SKM-1 treated with dmso at 0.1 percent for 144 hours (cell line): ENCODE data around the gene CERKL.
"Not testable (repeated sequence)": the region's sequence is repeated elsewhere in the genome, so short reads cannot be mapped to it uniquely, and the experiment has no call there.

Experiments
- DNase-seq: peaks from one replicate; lab custom pipeline; 2025; ENCODE audit not compliant: unreplicated experiment; lab: John Stamatoyannopoulos, UW

Gene CERKL

DNA sequence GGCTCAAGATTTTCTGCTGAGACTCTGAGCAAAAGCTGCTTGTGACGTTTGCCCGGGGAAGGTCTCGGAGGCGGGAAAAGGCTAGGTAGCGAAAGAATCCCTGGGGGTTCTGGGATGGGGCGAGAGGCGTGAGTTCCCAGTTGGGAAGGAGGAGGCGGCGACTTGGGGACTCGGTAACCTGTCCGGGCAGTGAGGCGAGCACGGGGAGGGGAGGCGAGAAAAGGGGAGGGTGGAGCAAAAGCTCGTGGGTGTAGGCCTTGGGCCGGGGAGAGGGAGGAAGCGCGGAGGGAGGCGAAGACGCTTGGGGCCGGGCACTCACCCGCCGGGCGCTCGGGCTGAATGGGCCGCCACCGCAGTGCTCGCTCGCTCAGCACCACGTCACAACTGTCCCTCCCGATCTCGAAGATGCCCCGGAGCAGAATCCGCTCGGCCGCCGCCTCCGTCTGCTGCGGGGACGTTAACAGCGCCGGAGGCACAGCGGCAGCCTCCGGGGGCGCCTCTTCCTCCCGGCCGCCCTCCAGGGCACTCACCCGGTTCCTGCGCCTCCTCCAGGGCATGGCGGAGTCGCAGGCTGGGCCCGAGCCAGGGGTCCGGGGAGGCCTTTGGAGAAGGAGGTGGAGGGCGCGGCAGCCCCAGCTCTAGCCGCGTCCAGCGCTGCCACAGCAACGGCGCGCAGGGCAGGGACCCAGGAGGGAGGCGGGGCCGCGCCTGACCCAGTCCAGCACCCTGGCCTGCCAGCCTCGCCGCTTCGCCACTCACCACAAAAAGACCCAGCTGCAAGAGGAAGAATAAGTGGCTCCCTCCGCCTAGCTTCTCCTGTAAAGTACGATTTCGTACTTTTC, at the start of gene CERKL:
TSS of gene CERKL (minus strand) at position 656 of the 842 bp plus-strand sequence. CDS start at position 557, 99 bp downstream.
- peak; percentile 54 for DNase-seq

DNA sequence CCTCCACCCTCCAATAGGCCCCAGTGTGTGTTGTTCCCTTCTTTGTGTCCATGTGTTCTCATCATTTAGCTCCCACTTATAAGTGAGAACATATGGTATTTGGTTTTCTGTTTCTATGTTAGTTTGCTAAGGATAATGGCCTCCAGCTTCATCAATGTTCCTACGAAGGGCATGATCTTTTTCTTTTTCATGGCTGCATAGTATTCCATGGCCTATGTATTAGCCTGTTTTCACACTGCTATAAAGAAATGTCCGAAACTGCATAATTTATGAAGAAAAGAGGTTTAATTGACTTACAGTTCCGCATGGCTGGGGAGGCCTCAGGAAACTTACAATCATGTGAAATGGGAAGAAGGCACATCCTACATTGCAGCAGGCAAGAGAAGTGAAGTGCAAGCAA, 45.6 kb upstream of the CERKL start:
- DNase-seq = not testable (repeated sequence)

DNA sequence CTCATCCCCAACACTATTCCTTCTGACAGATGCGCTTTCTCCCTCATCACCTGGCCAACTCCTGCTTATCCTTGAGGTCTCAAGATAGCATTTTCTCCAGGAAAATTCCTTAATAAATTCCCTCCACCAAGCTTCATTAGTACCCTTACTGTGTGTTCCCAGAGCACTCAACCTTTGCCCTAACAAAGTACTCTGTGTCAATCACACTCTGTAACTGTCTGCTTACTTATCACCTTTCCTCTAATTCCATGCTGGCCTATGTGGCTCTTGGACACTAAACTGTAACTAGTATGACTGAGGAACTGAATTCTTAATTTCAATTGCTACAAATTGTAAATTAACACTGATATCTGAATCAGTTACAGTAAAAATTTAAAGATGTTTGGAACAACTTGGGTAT, 41.3 kb upstream of the CERKL start:
- DNase-seq = no peak

DNA sequence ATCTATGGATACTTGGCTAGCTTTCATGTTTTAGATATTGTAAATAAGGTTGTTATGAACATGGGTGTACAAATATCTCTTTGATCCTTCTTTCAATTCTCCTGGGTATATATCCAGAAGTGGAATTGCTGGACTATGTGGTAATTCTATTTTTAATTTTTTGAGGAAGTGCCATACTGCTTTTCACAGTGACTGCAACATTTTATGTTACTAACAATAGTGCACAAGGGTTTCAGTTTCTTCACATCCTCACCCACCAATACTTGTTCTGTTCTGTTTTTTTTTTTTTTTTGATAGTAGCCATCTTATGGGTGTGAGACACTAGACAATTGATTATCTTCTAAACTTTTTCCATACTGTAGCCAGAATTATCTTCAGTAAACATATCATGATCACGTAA, 40.7 kb upstream of the CERKL start:
- peak; percentile 84 for DNase-seq

DNA sequence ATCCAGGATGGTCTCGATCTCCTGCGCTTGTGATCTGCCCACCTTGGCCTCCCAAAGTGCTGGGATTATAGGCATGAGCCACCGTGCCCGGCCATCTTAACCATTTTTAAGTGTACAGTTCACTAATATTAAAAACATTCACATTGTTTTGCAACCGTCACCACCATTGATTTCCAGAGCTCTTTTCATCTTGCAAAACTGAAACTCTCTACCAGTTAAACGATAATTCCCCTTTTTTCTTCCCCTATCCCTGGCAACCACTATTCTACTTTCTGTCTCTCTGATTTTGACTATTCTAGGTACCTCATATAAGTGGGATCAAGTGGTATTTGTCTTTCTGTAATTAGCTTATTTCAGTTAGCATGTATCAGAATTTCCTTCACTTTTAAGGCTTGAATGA, 40.2 kb upstream of the CERKL start:
- DNase-seq = peak; percentile 38

GRCh38 chr2:181694271-181694670, 37.4 kb upstream of the CERKL start:
- DNase-seq = no peak

DNA sequence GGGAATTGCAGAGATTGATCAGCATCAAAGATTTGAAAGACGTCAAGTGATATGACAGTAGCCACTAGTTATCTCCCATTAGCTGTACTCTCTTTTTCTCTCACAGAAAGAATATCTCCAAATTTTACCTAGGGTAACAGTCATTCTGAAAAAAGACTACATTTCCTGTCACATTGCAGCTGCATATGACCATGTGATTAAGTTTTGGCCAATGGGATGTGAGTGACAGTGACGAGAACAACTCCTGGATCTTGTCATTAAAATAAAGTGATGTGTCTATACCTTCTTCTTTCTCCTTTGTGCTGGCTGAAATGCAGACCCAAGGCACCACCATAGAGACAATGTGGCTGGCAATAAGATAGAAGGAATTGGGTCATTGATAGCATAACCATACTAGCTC, 34.0 kb upstream of the CERKL start:
- no peak for DNase-seq

DNA sequence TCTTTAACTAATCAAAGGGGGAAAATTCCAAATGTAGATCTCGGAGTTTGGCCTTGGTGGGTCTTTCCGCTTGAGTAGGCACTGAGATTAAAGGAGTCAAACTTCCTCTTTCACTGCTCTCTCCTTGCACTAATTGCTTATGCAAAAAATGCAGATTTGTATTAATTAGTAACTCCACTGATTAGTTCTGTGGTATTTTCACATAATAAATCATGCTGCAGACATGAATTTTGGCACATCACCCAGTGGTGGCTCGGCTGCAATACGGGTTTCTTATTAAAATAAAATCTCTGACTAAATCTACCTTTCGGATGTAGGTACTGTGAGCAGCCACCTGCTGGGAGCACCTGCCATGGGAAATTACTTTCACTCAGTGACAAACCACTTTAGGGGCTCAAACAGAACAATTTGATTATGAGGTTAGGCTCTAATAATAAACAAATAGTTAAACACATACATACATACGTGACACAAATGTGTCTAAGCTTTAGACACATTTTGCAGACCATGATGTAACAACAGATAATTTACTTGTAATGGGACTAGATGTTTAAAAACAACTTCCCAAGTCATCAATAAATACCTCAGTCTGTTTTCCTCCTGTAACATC, 29.8 kb upstream of the CERKL start:
- DNase-seq = no peak

DNA sequence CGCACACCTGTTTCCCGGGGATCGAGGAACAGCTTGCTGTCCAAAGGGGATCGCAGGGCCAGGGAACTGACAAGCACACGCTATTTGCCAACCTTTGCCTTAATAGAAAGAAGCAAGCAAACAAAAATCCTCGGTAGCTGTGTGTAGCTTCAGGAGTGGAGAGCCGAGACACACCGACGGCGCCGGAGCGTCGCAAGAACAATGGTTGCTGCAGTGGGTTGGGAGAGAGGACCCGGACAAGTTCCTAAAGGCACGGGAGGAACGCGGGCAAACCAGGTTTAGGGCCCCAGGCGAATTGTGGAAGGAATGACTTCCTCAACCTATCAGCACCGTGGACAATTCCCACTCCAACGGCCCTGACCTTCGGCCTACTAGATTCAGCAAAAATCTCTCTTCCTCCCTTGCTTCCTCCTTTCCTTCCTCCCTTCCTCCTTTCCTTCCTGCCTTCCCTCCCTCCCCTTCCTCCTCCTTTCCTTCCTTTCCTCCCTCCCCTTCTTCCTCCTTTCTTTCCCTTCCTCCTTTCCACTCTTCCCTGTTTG, 28.3 kb upstream of the CERKL start:
- DNase-seq = no peak

- DNase-seq = no peak
Observed at GRCh38 chr2:181684454-181685149, 27.7 kb upstream of the CERKL start.

- no peak for DNase-seq
Observed at GRCh38 chr2:181683518-181684453, 26.9 kb upstream of the CERKL start.

DNA sequence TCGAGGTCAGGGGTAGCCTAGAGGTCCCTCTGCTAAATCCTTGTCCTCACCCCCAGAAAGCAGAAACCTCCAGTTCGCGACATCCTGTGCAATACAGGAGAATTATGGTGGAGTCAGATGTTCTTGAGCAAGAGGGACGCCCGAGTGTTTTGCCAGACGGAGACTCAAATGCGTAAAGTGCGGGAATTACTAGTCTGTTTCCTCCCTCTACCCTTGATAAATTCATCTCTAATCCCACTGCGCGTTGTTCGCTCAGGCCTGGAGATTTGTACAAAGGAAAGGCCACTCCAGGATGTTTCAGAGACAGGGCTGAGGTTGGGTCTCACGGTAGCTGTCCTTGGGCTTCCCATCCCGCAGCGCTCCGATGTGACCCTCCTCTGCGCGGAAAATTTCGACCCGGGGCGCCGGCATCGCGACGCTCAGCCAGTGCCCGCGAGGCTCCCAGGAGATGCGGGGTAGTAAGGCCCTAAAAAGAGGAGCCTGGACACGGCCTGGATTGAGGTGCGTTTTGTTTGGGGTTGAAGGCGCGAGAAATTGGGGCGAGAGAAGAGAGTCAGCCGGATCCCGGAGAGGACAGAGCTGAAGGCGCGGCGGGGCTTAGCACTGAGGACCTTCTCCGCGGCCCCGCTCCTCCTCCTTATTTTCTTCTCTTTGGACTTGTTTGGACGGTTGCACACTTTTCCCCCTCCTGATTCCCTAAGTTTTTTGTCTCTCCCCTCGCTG, 26.1 kb upstream of the CERKL start:
- DNase-seq = no peak

- DNase-seq = no peak
Observed at GRCh38 chr2:181682026-181682789, 25.3 kb upstream of the CERKL start.

DNA sequence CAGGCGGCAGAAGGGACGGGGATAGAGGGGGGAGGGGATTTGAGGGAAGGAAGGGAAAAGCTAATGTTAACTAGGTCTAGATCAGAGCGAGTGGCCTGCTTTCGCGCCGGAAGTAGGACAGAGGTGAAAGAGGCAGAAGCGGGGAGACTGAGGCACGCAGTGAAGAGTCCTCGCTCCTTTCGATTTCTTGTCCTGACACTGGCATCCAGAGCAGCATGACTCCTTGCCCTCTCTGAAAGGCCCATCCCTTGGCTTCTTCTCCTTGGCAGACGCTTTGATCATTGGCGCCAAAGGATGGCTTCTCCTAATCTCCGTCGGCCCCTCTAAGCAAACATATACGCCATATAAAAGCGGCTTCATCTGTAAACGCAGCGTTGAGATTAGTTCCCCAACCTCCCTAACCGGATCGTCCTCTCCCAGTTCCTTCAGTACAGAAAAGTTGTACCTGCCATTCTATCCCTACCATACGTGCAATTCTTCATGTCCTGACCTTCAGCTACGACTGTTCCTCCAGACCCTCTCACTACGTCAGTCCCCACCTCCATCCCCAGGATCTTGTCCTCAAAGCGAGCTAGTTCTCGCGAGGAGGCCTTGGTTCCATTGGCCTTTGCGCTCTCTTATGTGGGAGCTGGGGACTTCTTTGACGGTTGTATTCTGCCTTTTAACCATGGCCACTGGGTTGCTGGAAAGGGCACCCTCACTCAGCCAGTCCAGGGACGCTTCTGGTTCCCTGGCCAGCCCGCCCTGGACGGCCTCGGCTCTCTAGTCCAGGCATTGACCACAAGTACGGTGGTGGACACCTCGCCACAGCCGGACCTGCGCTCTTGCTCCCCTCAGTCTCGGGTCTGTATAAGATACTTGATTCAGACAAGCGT, 24.3 kb upstream of the CERKL start:
- no peak for DNase-seq

- DNase-seq = no peak
Observed at GRCh38 chr2:181680055-181680936, 23.4 kb upstream of the CERKL start, which contains the start of gene NEUROD1. Gene NEUROD1, minus strand, starts transcription at chr2:181680517. Its CDS starts 1,657 bp downstream, at chr2:181678860.

DNA sequence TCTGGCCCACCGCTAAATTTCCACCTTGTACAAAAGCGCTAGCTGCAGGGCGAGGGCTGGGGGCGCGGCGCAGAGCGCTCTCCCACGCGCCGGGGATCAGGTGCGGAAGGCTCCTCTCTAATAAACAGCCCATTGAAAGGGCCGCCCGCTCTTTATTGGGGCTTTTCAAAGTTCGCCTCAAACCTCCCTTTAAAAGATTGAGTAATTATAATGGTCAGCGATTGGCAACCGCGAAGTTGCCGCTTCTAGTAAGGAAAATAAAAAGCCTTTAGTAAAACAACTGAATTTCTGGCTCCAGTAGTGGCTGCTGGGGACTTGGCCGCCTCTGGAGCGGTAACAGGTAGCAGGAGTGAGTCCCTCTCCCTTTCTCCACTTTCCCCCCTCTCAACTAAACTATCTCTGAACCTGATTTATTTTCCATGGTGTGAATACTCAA, 22.7 kb upstream of the CERKL start:
- no peak for DNase-seq
